ENCODE data around the gene LIPI.

- TF ChIP-seq POLR2A (IDR thresholded peaks at IDR 0.05; ENCODE audit: extremely low read depth, insufficient read length) (no peak), CTCF (IDR thresholded peaks at IDR 0.05; ENCODE audit: low read depth, low read length) (no peak)
These were observed 18.6 kb upstream of the LIPI start for GRCh38 chr21:14229399-14229798.
